WI38 (cell line): Measurements from ENCODE around the gene COMMD10.

ENCODE experiments used
- H3K4me3 ChIP-seq: 2 replicates; pipeline ENCODE4 v1.5.1; 2011; ENCODE audit warnings: low read depth, mild to moderate bottlenecking, control low read depth, low read length
- CTCF ChIP-seq: IDR thresholded peaks from 2 replicates; pipeline ENCODE4 v1.5.1; 2012; ENCODE audit warnings: low read depth, mild to moderate bottlenecking, control low read depth, low read length

The COMMD10 gene

GRCh38 chr5:116154252-116154651, 69.4 kb downstream of the COMMD10 start:
- H3K4me3 ChIP-seq, result no peak overlapping the region
- TF ChIP-seq CTCF, result no peak

DNA sequence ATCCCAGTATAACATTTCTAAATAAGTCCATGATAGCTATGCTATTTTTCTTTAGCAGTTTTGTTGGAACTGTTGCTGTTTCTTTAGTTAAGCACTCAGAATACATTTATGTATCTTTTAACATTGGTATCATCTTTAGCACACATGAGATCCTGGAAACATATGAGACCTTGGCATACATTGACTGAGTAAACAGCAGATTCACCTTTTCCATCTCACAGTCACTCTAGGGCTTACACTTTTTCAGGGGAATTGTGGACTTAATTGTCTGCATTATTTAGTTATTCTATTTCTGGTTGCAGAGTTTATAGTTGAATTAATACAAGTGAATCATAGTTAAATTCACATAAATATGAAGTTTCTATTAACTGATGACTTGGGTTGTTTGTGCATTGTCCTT, 70.1 kb downstream of the COMMD10 start:
- H3K4me3 ChIP-seq, result no peak overlapping the region
- no peak for TF ChIP-seq CTCF

GRCh38 chr5:116157902-116158301, 73.1 kb downstream of the COMMD10 start:
- H3K4me3 ChIP-seq, result no peak overlapping the region
- TF ChIP-seq CTCF, result no peak

DNA sequence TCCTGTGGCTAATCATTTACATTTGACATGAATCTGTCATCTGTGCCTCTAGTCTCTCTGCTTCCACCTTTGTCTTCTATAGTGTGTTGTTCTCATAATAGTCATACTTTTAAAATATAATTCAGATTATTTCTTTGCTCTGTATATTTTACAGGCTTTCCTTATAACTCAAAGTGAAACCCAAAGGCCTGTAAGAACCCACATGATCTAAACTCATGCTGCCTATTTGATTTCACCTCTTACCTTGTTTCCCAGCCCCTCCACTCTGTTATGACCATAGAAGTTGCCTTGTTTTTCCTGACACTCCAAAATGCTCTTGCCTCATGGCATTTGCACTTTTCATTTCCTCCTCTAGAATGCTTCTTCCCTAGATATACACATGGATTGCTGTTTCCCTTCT, 74.2 kb downstream of the COMMD10 start:
- TF ChIP-seq CTCF, result no peak

DNA sequence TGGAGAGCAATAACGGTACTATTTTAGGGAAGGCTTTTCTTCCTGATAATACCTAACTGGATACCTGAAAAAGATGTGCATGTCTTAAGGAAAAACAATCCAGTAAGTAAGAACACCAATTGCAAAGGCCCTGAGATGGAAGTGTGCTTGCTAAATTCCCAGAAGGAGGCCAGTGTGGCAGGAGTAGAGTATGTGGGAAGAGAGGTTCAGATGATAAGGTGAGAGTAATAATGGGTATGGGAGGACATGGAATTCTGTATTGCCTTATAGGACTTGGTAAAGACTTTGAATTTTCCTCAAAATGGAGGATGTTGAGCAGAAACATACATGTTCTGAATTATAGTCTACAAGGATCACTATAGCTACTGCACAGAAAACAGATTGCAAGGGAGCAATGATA, 89.3 kb downstream of the COMMD10 start:
- TF ChIP-seq CTCF, result no peak
- H3K4me3 ChIP-seq, result no peak overlapping the region

More for the DNA sequence above, 74.2 kb downstream of the COMMD10 start:
- H3K4me3 ChIP-seq, result no peak overlapping the region

GRCh38 chr5:116176121-116176520, 91.3 kb downstream of the COMMD10 start:
- H3K4me3 ChIP-seq, result no peak overlapping the region
- TF ChIP-seq CTCF, result no peak

DNA sequence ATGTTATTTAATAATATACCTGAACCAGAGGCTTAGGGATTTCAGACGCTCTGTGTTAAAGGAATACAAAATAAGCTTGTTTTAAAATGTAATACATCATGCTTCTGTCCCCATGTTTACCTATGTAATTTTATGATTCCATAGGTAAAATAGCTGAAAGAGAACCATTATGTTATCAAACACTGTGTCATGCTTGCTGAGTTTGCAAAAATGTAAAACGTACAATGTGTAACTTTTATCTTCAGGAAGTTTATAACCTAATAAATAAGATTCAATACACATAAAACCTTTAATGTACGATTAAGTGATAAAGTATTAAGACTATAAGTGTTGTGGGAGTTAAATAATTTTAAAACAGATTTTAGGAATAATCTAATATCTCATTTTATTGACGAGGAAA, 94.1 kb downstream of the COMMD10 start:
- no peak overlapping the region for H3K4me3 ChIP-seq
- TF ChIP-seq CTCF, result no peak
